Stimulated activated naive CD8-positive, alpha-beta T cell treated with anti-CD3 and anti-CD28 coated beads, Interleukin-15, amount 100 ng/mL, for 72 hours (primary cell): ENCODE measurements around the gene CPEB1.
"Not testable (repeated sequence)": the region's sequence is repeated elsewhere in the genome, so short reads cannot be mapped to it uniquely, and the experiment has no call there.

ENCODE experiments used
- ATAC-seq: fragments of 150-1000 bp; cut with Tn5 transposase; 2 replicates; pipeline ENCODE4 v1.10.0; 2021; ENCODE audit warnings: mild to moderate bottlenecking, moderate library complexity
- DNase-seq, 2 donors: peaks; one replicate each; pipeline ENCODE4 v3.0.0; 2021 to 2022
- H3K27ac Mint-ChIP-seq, 2 donors: one replicate each; pipeline ENCODE4 v1.8.0; 2022; ENCODE audit warnings: mild to moderate bottlenecking in 2 of 2, mixed read lengths in 2 of 2, moderate library complexity in 2 of 2
- H3K27me3 Mint-ChIP-seq: one replicate; pipeline ENCODE4 v1.8.0; 2022; ENCODE audit warnings: mixed read lengths
- H3K4me1 Mint-ChIP-seq: one replicate; pipeline ENCODE4 v1.8.0; 2022; ENCODE audit warnings: mild to moderate bottlenecking, mixed read lengths
- H3K4me3 Mint-ChIP-seq, 2 donors: one replicate each; pipeline ENCODE4 v1.8.0; 2022; ENCODE audit warnings: mild to moderate bottlenecking in 2 of 2, mixed read lengths in 2 of 2, moderate library complexity in 1 of 2
- H3K9me3 Mint-ChIP-seq, 2 donors: one replicate each; pipeline ENCODE4 v1.8.0; 2022; ENCODE audit warnings: mixed read lengths in 2 of 2

The CPEB1 gene

DNA sequence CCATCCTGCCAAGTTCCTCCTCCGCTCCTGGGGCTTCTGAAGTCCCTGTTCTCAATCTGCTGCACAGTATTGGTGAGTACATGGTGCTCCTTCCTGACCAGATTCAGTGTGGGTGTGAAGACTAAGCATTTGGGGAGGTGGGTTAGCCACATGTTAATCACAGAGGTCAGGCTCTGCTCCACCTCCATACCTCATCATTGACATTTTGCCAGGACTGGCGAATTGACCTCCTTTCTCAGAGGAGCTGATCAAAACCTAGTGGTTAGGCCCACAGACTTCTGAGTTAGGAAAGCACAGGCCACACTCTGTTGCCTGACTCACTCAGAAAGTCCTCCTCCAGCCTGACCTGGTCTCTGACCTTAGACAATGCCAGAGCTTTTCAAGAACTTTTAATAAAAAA, 98.5 kb downstream of the CPEB1 start:
- Mint-ChIP-seq H3K27ac (no peak overlapping the region), H3K27me3 (no peaks in the 10 kb centered on the region), H3K9me3 (no peaks in the 10 kb centered on the region), H3K4me1 (peaks cover 16% of the 10 kb centered on the region), H3K4me3 (no peak overlapping the region)
- DNase-seq (no peak), ATAC-seq (peak; percentile 89)

- H3K27me3 Mint-ChIP-seq, result no peaks in the 10 kb centered on the region
- no peaks in the 10 kb centered on the region for H3K9me3 Mint-ChIP-seq
- H3K27ac Mint-ChIP-seq, result no peak overlapping the region
- peaks cover 27% of the 10 kb centered on the region for H3K4me1 Mint-ChIP-seq
- ATAC-seq (no peak), DNase-seq (no peak)
- no peak overlapping the region for H3K4me3 Mint-ChIP-seq
Measured at GRCh38 chr15:82545478-82545877, 101.7 kb downstream of the CPEB1 start.

DNA sequence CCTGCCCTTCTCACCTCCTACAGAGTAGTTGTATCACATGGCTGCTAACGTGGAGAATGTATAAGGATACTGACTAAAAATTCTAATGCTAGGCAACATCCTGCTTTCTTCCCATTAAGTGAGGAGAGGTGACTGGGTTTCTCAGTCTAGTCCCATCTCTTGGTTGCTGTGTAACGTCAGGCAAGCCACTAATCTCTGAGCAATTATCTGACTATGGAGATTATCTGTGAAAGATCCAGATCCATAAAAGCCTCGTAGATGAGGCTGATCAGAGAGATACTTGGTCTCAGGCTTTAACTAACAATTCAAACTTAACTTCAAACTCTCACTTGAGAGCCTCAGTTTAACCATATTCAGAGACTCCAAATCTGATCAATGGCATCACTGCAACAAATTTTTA, 102.2 kb downstream of the CPEB1 start:
- no peaks in the 10 kb centered on the region for H3K27me3 Mint-ChIP-seq
- H3K4me3 Mint-ChIP-seq, result no peak overlapping the region
- H3K4me1 Mint-ChIP-seq, result peaks cover 22% of the 10 kb centered on the region
- ATAC-seq, result no peak
- no peak overlapping the region for H3K27ac Mint-ChIP-seq
- H3K9me3 Mint-ChIP-seq, result no peaks in the 10 kb centered on the region
- no peak for DNase-seq

GRCh38 chr15:82544431-82544830, 102.7 kb downstream of the CPEB1 start:
- Mint-ChIP-seq H3K4me1 (peaks cover 21% of the 10 kb centered on the region), H3K9me3 (no peaks in the 10 kb centered on the region), H3K27ac (no peak overlapping the region), H3K4me3 (no peak overlapping the region), H3K27me3 (no peaks in the 10 kb centered on the region)
- DNase-seq (no peak), ATAC-seq (no peak)

- Mint-ChIP-seq H3K9me3 (no peaks in the 10 kb centered on the region), H3K27me3 (no peaks in the 10 kb centered on the region), H3K4me3 (no peak overlapping the region), H3K27ac (no peak overlapping the region), H3K4me1 (peaks cover 27% of the 10 kb centered on the region)
- no peak for ATAC-seq
- no peak for DNase-seq
Measured at GRCh38 chr15:82543160-82543559, 104.0 kb downstream of the CPEB1 start.

DNA sequence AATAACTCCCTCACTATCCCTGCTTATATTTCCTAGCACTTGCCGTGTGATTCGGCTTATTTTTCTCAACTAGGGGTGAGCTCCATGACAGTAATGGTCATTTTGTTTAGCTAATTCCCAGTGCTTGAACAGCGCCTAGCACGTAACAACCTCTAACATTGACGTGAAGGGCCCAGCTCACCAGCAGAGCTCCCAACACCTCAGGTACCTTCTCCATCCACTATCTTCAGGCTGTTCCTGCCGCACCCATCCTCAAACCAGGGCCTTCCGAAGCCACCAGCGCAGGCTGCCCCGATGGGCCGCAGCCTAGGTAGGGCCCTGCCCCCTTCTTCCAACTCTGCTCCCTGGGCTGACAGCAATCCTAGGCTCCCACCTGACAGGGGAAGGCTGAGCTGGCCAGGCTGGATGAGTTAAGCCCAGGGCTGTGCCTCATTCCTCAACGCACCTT, 106.2 kb downstream of the CPEB1 start:
- Mint-ChIP-seq H3K27me3 (no peaks in the 10 kb centered on the region), H3K9me3 (no peaks in the 10 kb centered on the region), H3K4me3 (peak overlapping the region; percentile 92 to 95), H3K27ac (peak overlapping the region; percentile 99), H3K4me1 (peaks cover 48% of the 10 kb centered on the region)
- no peak for ATAC-seq
- no peak for DNase-seq

- H3K4me3 Mint-ChIP-seq, result peak within 1 kb of the TSS; percentile 92 to 95
- DNase-seq, result peak; percentile 99 to 100
- no peaks in the 10 kb centered on the region for H3K27me3 Mint-ChIP-seq
- H3K4me1 Mint-ChIP-seq, result peaks cover 53% of the 10 kb centered on the region
- peak; percentile 95 for ATAC-seq
- H3K27ac Mint-ChIP-seq, result peak within 1 kb of the TSS; percentile 99
- no peaks in the 10 kb centered on the region for H3K9me3 Mint-ChIP-seq
Measured at GRCh38 chr15:82540055-82540983, 106.8 kb downstream of the CPEB1 start, which contains the start of gene RPS17. TSS of gene RPS17 (minus strand) at chr15:82540457. CDS start at chr15:82540428, 29 bp downstream.

GRCh38 chr15:82539691-82540054, 107.5 kb downstream of the CPEB1 start:
- Mint-ChIP-seq H3K4me1 (peaks cover 53% of the 10 kb centered on the region), H3K9me3 (no peaks in the 10 kb centered on the region), H3K4me3 (peak overlapping the region; percentile 92 to 95), H3K27me3 (no peaks in the 10 kb centered on the region), H3K27ac (peak overlapping the region; percentile 96 to 99)
- ATAC-seq, result no peak
- peak in 1 of 2 donors; percentile 4 for DNase-seq

DNA sequence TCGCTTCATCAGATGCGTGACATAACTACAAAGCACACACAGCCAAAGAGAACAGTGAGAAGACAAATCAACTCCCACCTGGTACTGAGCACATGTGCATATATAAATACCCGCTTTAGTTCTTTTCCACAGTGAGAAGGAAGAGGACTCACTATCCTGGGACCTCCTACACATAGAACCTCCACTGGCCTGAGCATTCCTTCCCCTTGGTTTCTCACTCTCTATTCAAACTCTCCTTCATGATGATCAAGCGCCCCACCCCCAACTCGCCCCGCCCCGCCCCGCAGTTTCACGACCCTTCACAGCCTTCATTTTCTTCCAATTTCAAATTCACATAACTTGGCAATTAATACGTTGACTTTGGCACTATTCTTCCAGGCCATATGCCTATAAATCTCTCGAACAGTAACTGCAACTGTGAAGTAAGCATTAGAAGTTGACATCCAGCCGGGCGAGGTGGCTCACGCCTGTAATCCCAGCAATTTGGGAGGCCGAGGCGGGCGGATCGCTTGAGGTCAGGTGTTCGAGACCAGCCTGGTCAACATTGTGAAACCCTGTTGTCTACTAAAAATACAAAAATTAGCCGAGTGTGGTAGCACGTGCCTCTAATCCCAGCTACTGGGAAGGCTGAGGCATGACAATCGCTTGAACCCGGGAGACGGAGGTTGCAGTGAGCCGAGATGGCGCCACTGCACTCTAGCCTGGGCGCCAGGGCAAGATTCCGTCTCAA, 108.0 kb downstream of the CPEB1 start:
- peak overlapping the region; percentile 92 to 95 for H3K4me3 Mint-ChIP-seq
- H3K27ac Mint-ChIP-seq, result peak overlapping the region; percentile 96 to 99
- no peaks in the 10 kb centered on the region for H3K27me3 Mint-ChIP-seq
- peaks cover 53% of the 10 kb centered on the region for H3K4me1 Mint-ChIP-seq
- no peaks in the 10 kb centered on the region for H3K9me3 Mint-ChIP-seq
- no peak for DNase-seq
- ATAC-seq, result no peak

- peaks cover 45% of the 10 kb centered on the region for H3K4me1 Mint-ChIP-seq
- no peaks in the 10 kb centered on the region for H3K27me3 Mint-ChIP-seq
- DNase-seq (no peak), ATAC-seq (peak; percentile 34)
- peak overlapping the region; percentile 58 to 92 for H3K4me3 Mint-ChIP-seq
- H3K27ac Mint-ChIP-seq, result peak overlapping the region; percentile 83 to 94
- no peaks in the 10 kb centered on the region for H3K9me3 Mint-ChIP-seq
Measured at GRCh38 chr15:82537351-82537908, 109.7 kb downstream of the CPEB1 start.

DNA sequence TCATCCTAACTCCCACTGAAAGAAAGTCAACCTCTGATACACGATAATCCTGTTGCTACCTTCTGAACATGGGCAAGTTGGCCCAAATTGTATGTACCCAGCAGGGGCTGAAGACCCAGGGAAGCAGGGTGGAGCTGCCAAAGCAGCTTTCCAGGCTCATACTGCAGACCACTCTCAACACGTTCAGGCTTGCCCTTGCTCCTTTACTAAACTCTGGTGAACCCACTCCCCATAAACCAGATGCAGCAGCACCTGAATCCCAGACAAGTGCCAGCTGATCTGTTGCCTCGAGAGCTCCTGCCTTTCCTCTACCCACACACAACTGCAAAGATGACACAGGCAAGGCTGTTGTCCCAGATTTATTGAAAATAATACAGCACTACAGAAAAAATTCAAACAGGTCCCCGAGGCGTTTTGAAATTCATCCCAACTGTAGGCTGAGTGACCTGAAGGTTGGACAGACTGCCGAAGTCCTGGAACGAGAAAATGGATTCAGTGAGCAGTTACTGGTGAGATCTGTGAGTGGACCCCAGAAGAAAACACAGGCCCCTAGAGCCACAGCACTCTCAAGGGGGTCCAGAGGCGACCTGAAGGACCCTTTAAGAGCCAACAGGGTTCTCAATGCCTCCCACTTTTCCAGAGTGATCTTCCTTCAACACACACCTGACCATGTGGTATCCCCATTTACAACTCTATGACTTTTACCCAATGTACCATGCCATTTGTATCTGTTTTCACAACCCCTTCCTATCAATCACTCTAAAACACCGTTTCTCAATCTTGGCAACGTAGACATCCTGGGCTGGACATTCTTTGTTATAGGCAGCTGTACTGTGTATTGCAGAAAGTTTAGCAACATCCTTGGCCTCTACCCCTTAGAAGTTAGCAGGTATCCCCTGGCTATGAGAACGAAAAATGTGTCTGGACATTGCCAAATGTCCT, 110.5 kb downstream of the CPEB1 start:
- H3K9me3 Mint-ChIP-seq, result no peaks in the 10 kb centered on the region
- ATAC-seq (no peak), DNase-seq (no peak)
- peaks cover 45% of the 10 kb centered on the region for H3K4me1 Mint-ChIP-seq
- peak overlapping the region; percentile 58 to 92 for H3K4me3 Mint-ChIP-seq
- peak overlapping the region; percentile 83 to 84 for H3K27ac Mint-ChIP-seq
- no peaks in the 10 kb centered on the region for H3K27me3 Mint-ChIP-seq

GRCh38 chr15:82535566-82536408, 111.4 kb downstream of the CPEB1 start:
- Mint-ChIP-seq H3K9me3 (no peaks in the 10 kb centered on the region), H3K27me3 (no peaks in the 10 kb centered on the region), H3K4me1 (peaks cover 49% of the 10 kb centered on the region), H3K27ac (peak overlapping the region; percentile 82 to 84), H3K4me3 (no peak overlapping the region)
- DNase-seq, result peak in 1 of 2 donors; percentile 6
- no peak for ATAC-seq

DNA sequence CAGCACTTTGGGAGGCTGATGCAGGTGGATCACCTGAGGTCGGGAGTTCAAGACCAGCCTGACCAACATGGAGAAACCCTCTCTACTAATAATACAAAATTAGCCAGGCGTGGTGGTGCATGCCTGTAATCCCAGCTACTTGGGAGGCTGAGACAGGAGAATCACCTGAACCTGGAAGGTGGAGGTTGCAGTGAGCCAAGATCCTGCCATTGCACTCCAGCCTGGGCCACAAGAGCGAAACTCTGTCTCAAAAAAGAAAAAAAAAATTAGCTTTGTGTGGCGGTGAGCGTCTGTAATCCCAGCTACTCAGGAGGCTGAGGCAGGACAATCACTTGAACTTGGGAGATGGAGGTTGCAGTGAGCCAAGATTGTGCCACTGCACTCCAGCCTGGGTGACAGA, 112.0 kb downstream of the CPEB1 start:
- H3K27ac Mint-ChIP-seq, DNase-seq, H3K9me3 Mint-ChIP-seq, H3K27me3 Mint-ChIP-seq, ATAC-seq, H3K4me3 Mint-ChIP-seq: not testable (repeated sequence)
- peaks cover 55% of the 10 kb centered on the region for H3K4me1 Mint-ChIP-seq

- H3K27ac Mint-ChIP-seq, result peak overlapping the region; percentile 92
- H3K4me1 Mint-ChIP-seq, result peaks cover 56% of the 10 kb centered on the region
- H3K27me3 Mint-ChIP-seq, ATAC-seq, H3K9me3 Mint-ChIP-seq, H3K4me3 Mint-ChIP-seq, DNase-seq: not testable (repeated sequence)
Measured at GRCh38 chr15:82534457-82534861, 112.7 kb downstream of the CPEB1 start.
